Muscle of leg (tissue), 16 donors: ENCODE results near the gene KLHL6. TPM values are rescaled to one million over a fixed set of nuclear protein-coding genes. Genes with fewer than 3 reads are reported as not detected.
A peak's percentile ranks its signal among the peaks of the same experiment; 100 is the strongest.

ENCODE experiments used
- DNase-seq: peaks from one replicate; pipeline ENCODE4 v3.0.0; 2013
- H3K27ac ChIP-seq: one replicate; pipeline ENCODE4 v1.5.1; 2013; ENCODE audit warnings: mild to moderate bottlenecking, low read length, control low read depth
- H3K27me3 ChIP-seq: one replicate; pipeline ENCODE4 v1.6.1; 2013; ENCODE audit warnings: low read length; ENCODE audit not compliant: control insufficient read depth, insufficient read depth
- H3K36me3 ChIP-seq: one replicate; pipeline ENCODE4 v1.6.1; 2013; ENCODE audit warnings: low read length; ENCODE audit not compliant: control insufficient read depth, insufficient read depth
- H3K4me1 ChIP-seq: one replicate; pipeline ENCODE4 v1.6.1; 2013; ENCODE audit warnings: low read length; ENCODE audit not compliant: control insufficient read depth, insufficient read depth
- H3K4me3 ChIP-seq: one replicate; pipeline ENCODE4 v1.5.1; 2013; ENCODE audit warnings: low read length, control low read depth
- H3K9me3 ChIP-seq: replicated peaks from 2 replicates; pipeline ENCODE4 v1.6.1; 2013; ENCODE audit warnings: low read depth, low read length; ENCODE audit not compliant: control insufficient read depth
- WGBS: methylation state at CpG from one replicate; pipeline ENCODE4 v1.1.5; 2013; ENCODE audit warnings: missing lambda C conversion rate; ENCODE audit not compliant: insufficient coverage; 5-methylcytosine and 5-hydroxymethylcytosine counted together
- long read RNA-seq, 11 donors: transcript quantifications; one replicate each; lab custom pipeline, GENCODE V29; 2026
- polyA plus RNA-seq, 8 donors: library from polyadenylated mRNA; unstranded; fragments of 120-200 nt; gene quantifications; one replicate each; pipeline versions ENCODE4 v1.2.1 to v1.2.3, GENCODE V29; 2013; ENCODE audit warnings: inconsistent platforms in 1 of 8, low replicate concordance in 1 of 8; ENCODE audit not compliant: insufficient read length in 8 of 8, insufficient read depth in 1 of 8
- total RNA-seq: library from RNA; stranded (reverse); fragments of 120-200 nt; gene quantifications from one replicate; pipeline ENCODE4 v1.2.4, GENCODE V29; 2013

Gene KLHL6, protein sequence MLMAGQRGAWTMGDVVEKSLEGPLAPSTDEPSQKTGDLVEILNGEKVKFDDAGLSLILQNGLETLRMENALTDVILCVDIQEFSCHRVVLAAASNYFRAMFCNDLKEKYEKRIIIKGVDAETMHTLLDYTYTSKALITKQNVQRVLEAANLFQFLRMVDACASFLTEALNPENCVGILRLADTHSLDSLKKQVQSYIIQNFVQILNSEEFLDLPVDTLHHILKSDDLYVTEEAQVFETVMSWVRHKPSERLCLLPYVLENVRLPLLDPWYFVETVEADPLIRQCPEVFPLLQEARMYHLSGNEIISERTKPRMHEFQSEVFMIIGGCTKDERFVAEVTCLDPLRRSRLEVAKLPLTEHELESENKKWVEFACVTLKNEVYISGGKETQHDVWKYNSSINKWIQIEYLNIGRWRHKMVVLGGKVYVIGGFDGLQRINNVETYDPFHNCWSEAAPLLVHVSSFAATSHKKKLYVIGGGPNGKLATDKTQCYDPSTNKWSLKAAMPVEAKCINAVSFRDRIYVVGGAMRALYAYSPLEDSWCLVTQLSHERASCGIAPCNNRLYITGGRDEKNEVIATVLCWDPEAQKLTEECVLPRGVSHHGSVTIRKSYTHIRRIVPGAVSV
- total RNA-seq (1.5 TPM), polyA plus RNA-seq (1 to 10 TPM in 7 of 8 donors, under 1 TPM in 1; 0.95 to 2.0 (median 1.4) TPM)
- long read RNA-seq, donor 1: 0 reads
- long read RNA-seq, donor 2: 0 reads
- long read RNA-seq, donor 3: 0 reads
- long read RNA-seq, donor 4: 0 reads
- long read RNA-seq, donor 5: 0 reads
- long read RNA-seq, donor 6: 0 reads
- long read RNA-seq, donor 7: 0 reads
- long read RNA-seq, donor 8: 0 reads
- long read RNA-seq, donor 9: 0 reads
- long read RNA-seq, donor 10: 0 reads
- long read RNA-seq, donor 11: 0 reads

DNA sequence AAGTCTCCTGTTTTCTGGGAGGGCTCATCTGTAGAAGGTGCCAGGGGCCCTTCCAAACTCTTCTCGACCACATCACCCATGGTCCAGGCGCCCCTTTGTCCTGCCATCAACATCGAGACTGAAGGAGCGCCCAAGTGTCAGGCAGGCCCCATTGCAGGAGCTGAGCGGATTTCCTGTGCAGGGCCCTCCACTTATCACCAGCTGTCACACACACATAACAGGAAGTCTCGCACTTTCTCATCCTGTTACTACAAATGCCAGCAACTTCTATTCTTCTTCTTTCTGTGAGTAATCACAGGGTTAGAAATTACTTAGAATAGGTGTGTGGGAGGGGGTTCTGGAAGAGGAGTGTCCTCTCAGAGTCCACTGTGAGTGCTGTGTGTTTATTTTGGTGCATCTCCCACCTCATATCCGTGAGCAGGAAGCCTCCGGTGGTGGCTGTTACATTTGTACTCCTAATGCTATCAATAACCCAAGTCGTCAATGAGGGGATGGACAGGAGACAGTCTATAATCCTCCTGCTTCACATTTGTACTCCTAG, at the start of gene KLHL6:
KLHL6 (minus strand) TSS at position 166 of the 541 bp plus-strand sequence; CDS start at position 113, 53 bp downstream.
- Histone ChIP-seq H3K9me3 (no peaks in the 10 kb centered on the region), H3K4me3 (peak within 1 kb of the TSS; percentile 4), H3K27me3 (no peaks in the 10 kb centered on the region), H3K36me3 (no peaks in the 10 kb centered on the region), H3K4me1 (no peaks in the 10 kb centered on the region), H3K27ac (peak within 1 kb of the TSS; percentile 72)
- peak; percentile 69 for DNase-seq
- 51% methylated on average over 6 of the region's 9 CpGs for WGBS

DNA sequence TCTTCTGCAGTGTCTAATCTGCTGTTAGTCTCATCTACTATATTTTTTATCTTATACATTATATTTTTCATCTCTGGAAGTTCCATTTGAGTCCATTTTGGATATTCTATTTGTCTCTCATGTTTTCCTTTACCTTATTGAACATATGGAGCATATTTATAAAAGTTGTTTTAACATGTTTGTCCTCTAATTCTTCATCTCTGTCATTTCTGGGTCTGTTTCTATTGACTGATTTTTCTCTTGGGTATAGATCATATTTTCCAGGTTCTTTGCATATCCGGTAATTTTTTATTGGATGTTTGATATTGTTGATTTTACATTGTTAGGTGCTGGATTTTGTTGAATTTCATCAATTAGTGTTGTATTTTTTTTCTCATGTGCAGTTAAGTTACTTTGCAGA, 42.5 kb upstream of the KLHL6 start:
- Histone ChIP-seq H3K9me3 (peaks cover 3% of the 10 kb centered on the region), H3K36me3 (no peaks in the 10 kb centered on the region), H3K27ac (no peak overlapping the region), H3K27me3 (no peaks in the 10 kb centered on the region), H3K4me3 (no peak overlapping the region), H3K4me1 (no peaks in the 10 kb centered on the region)
- WGBS: no CpG with 5 or more reads among the region's 1 CpG
- DNase-seq: no peak

DNA sequence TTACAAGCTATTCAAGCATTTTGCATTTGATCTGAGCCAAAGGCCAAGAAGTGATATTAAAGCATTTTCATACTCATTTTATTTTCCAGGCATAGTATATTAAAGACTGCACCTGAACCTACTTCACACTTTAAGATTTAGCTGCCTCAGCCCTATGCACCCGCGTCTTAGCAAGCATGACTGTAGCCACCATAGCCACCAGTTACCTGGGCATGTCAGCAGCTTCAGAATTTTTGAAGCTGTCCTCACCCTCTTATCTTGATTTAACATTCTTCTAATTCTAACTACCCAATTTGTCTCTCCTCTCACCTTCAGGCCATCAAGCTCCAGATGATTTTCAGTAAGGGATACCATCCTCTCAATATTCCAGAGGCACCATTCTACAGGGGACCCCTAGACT, 39.1 kb upstream of the KLHL6 start:
- DNase-seq: no peak
- H3K4me3 ChIP-seq: no peak overlapping the region
- 50% methylated on average over 2 of the region's 2 CpGs for WGBS
- H3K36me3 ChIP-seq: no peaks in the 10 kb centered on the region
- no peak overlapping the region for H3K27ac ChIP-seq
- peaks cover 3% of the 10 kb centered on the region for H3K9me3 ChIP-seq
- H3K4me1 ChIP-seq: no peaks in the 10 kb centered on the region
- H3K27me3 ChIP-seq: no peaks in the 10 kb centered on the region

DNA sequence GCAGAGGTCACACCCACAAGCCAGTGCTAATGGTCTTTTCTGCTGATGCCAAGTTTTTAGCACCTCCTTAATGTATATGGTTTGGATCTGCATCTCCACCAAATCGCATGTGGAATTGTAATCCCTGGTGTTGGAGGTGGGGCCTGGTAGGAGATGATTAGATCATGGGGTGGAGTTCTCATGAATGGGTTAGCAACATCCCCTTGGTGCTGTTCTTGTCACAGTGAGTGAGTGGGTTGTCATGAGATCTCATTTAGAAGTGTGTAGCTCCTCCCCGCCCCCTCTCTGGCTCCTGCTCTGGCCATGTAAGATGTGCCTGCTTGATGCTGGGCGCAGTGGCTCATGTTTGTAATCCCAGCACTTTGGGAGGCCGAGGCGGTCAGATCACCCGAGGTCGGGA, 37.3 kb upstream of the KLHL6 start:
- Histone ChIP-seq H3K27ac (no peak overlapping the region), H3K4me1 (no peaks in the 10 kb centered on the region), H3K27me3 (no peaks in the 10 kb centered on the region), H3K9me3 (no peaks in the 10 kb centered on the region), H3K4me3 (no peak overlapping the region), H3K36me3 (no peaks in the 10 kb centered on the region)
- WGBS: 87% methylated on average over 3 of the region's 7 CpGs
- no peak for DNase-seq

DNA sequence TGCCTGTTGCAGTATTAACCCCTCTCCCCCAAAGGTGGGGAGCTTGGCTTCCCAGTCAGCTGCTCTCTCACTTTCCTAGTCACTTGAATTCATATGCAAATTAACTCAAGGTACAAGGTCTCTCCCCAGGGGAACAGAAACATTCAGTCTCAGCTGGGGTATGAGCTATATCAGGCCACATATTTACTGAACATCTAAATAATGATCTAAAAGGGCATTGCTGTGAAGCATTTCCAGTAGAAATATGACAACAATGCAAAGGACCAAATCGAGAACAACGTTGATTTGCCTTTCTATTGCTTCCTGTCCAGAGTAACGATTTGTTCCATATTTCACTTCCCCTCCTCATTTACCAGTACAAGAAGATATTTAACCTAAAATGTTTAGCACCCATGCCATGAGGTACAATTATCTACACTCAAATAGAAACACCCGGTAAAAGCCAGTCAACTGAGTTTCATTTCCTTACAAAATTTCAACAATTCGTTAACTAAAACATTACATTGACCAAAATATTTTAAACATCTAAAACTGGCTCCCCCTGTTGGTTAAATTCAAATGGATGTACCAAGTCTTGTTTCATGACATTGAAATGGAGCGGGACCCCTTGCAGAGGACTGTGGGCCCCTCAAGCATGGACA, 36.5 kb upstream of the KLHL6 start:
- Histone ChIP-seq H3K4me3 (no peak overlapping the region), H3K9me3 (no peaks in the 10 kb centered on the region), H3K27ac (no peak overlapping the region), H3K4me1 (no peaks in the 10 kb centered on the region), H3K36me3 (no peaks in the 10 kb centered on the region), H3K27me3 (no peaks in the 10 kb centered on the region)
- WGBS: 64% methylated on average over 4 of the region's 6 CpGs
- no peak for DNase-seq

DNA sequence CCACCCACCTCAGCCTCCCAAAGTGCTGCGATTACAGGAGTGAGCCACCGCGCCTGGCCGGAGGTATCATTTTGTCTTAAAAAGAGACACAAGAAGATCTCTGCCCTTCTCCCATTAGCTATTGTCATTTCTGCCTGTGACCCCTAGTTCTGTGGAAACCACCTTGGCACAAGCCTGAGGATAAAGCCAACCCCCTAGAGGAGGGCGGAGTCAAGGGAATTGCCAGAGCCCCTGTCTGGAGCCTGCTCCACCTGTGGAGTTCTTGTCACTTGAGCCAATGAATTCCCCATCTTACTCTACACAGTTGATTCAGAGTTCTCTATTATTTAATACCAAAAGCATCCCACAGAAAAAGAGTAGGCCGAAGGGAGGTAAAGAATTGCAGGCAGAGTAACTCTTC, 34.9 kb upstream of the KLHL6 start:
- no peaks in the 10 kb centered on the region for H3K9me3 ChIP-seq
- no peaks in the 10 kb centered on the region for H3K36me3 ChIP-seq
- 98% methylated on average over 6 of the region's 6 CpGs for WGBS
- no peak overlapping the region for H3K4me3 ChIP-seq
- DNase-seq: no peak
- no peaks in the 10 kb centered on the region for H3K27me3 ChIP-seq
- no peak overlapping the region for H3K27ac ChIP-seq
- peaks cover 2% of the 10 kb centered on the region for H3K4me1 ChIP-seq

DNA sequence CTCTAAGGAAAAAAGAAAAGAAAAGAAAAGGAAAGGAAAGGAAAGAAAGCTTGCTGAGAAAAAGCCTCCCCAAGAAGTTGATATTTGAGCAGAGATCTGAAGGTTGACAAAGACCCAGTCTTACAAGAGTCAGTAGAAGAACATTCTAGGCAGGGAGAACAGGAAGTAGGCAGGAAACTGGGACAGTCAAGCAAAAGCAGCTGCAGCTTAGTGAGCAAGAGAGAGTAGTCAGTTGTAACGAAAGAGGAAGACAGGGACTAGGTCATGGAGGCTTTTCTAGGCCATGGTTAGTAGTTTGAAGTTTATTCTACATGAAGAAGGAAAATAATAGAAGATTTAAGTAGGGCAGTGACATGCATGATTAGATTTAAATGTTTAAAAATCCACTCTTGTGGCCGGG, 31.8 kb upstream of the KLHL6 start:
- Histone ChIP-seq H3K36me3 (no peaks in the 10 kb centered on the region), H3K27me3 (no peaks in the 10 kb centered on the region), H3K9me3 (no peaks in the 10 kb centered on the region), H3K4me1 (peaks cover 26% of the 10 kb centered on the region), H3K27ac (no peak overlapping the region), H3K4me3 (no peak overlapping the region)
- WGBS: 74% methylated on average over 2 of the region's 2 CpGs
- DNase-seq: peak; percentile 71

DNA sequence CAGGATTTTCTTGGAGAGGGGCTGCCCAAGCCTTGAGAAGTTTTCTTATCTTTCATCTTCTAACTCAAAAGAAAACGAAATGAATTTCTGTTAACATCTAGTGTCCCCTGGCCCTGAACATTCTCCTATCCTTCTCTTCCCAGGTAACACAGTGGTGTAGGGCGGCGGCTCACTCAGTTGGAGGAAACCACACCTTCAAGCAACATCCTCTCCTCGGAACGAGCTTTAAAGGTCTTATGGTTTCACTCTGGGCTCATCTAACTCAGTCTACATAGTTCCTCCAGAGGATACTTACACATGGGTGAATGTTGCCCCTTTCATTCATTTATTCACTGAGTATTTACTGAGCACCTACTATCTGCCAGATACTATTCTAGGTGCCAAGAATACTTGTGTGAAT, 31.0 kb upstream of the KLHL6 start:
- Histone ChIP-seq H3K27ac (no peak overlapping the region), H3K27me3 (no peaks in the 10 kb centered on the region), H3K36me3 (no peaks in the 10 kb centered on the region), H3K4me1 (peaks cover 28% of the 10 kb centered on the region), H3K4me3 (no peak overlapping the region), H3K9me3 (no peaks in the 10 kb centered on the region)
- 72% methylated on average over 3 of the region's 5 CpGs for WGBS
- no peak for DNase-seq

DNA sequence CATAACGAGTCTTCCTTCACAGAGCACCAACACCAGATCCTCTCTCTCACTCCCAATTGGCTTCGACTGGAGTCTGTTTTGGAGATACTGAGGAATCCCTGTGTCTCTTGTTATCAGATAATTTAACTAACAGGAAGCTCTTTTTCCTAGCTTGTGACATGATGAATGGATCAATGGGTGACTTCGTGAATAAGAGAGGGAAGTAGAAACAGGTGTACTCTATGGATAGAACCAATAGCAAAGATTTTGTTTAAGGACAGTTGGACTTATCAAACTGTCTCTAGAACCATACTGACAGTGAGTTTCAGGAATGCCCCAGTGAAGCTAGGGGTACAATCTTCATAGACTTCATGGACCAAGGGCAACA, 29.4 kb upstream of the KLHL6 start:
- Histone ChIP-seq H3K4me1 (peaks cover 33% of the 10 kb centered on the region), H3K9me3 (no peaks in the 10 kb centered on the region), H3K4me3 (no peak overlapping the region), H3K36me3 (no peaks in the 10 kb centered on the region), H3K27ac (peak overlapping the region; percentile 86), H3K27me3 (no peaks in the 10 kb centered on the region)
- no CpG with 5 or more reads among the region's 3 CpGs for WGBS
- no peak for DNase-seq
